ENCODE measurements around the gene PDE9A. TPM values are rescaled to one million over a fixed set of nuclear protein-coding genes. Genes with fewer than 3 reads are reported as not detected.
"Not testable (repeated sequence)": the region's sequence is repeated elsewhere in the genome, so short reads cannot be mapped to it uniquely, and the experiment has no call there.

PDE9A gene
- total RNA-seq, 3 donors from 2014 or later, result 0.90 to 4.7 (median 2.5) TPM

- H3K9me3 Mint-ChIP-seq; H3K36me3 Mint-ChIP-seq (ENCODE audit: insufficient read depth); H3K4me1 Mint-ChIP-seq (ENCODE audit: low read depth); DNase-seq; H3K4me3 Mint-ChIP-seq; H3K27me3 Mint-ChIP-seq (ENCODE audit: low read depth); ATAC-seq: not testable (repeated sequence)
These were observed 67.1 kb downstream of the PDE9A start for GRCh38 chr21:42720484-42720883.

GRCh38 chr21:42721341-42721824, 68.0 kb downstream of the PDE9A start:
- ATAC-seq (no peak), DNase-seq (no peak)
- Mint-ChIP-seq H3K4me3 (no peak overlapping the region), H3K4me1 (ENCODE audit: low read depth) (peaks cover 6% of the 10 kb centered on the region), H3K36me3 (ENCODE audit: insufficient read depth) (peaks cover 8% of the 10 kb centered on the region), H3K9me3 (no peaks in the 10 kb centered on the region), H3K27me3 (ENCODE audit: low read depth) (no peaks in the 10 kb centered on the region)

GRCh38 chr21:42722153-42722552, 68.7 kb downstream of the PDE9A start:
- DNase-seq, result no peak

GRCh38 chr21:42722808-42723473, 69.5 kb downstream of the PDE9A start:
- ATAC-seq, result no peak
- H3K9me3 Mint-ChIP-seq, result no peaks in the 10 kb centered on the region
- no peak for DNase-seq
- H3K27me3 Mint-ChIP-seq (ENCODE audit: low read depth), result no peaks in the 10 kb centered on the region
- H3K4me3 Mint-ChIP-seq, result no peak overlapping the region
- peaks cover 8% of the 10 kb centered on the region for H3K36me3 Mint-ChIP-seq (ENCODE audit: insufficient read depth)
- peaks cover 6% of the 10 kb centered on the region for H3K4me1 Mint-ChIP-seq (ENCODE audit: low read depth)

More at GRCh38 chr21:42722153-42722552, 68.7 kb downstream of the PDE9A start:
- no peak for ATAC-seq
- Mint-ChIP-seq H3K27me3 (ENCODE audit: low read depth) (no peaks in the 10 kb centered on the region), H3K4me3 (no peak overlapping the region), H3K36me3 (ENCODE audit: insufficient read depth) (peaks cover 8% of the 10 kb centered on the region), H3K4me1 (ENCODE audit: low read depth) (peaks cover 6% of the 10 kb centered on the region), H3K9me3 (no peaks in the 10 kb centered on the region)

- ATAC-seq (no peak), DNase-seq (no peak)
These were observed 71.0 kb downstream of the PDE9A start for GRCh38 chr21:42724226-42724920.

GRCh38 chr21:42725416-42725930, 72.1 kb downstream of the PDE9A start:
- H3K4me3 Mint-ChIP-seq, result no peak overlapping the region

More at GRCh38 chr21:42724226-42724920, 71.0 kb downstream of the PDE9A start:
- Mint-ChIP-seq H3K4me1 (ENCODE audit: low read depth) (peaks cover 6% of the 10 kb centered on the region), H3K27me3 (ENCODE audit: low read depth) (no peaks in the 10 kb centered on the region), H3K4me3 (no peak overlapping the region), H3K36me3 (ENCODE audit: insufficient read depth) (peaks cover 6% of the 10 kb centered on the region), H3K9me3 (peaks cover 5% of the 10 kb centered on the region)

GRCh38 chr21:42731264-42732032, 78.0 kb downstream of the PDE9A start:
- peaks cover 32% of the 10 kb centered on the region for H3K4me1 Mint-ChIP-seq (ENCODE audit: low read depth)
- peaks cover 11% of the 10 kb centered on the region for H3K36me3 Mint-ChIP-seq (ENCODE audit: insufficient read depth)
- peaks cover 9% of the 10 kb centered on the region for H3K9me3 Mint-ChIP-seq
- no peak overlapping the region for H3K4me3 Mint-ChIP-seq
- H3K27me3 Mint-ChIP-seq (ENCODE audit: low read depth), result no peaks in the 10 kb centered on the region
- ATAC-seq (no peak), DNase-seq (no peak)

More at GRCh38 chr21:42725416-42725930, 72.1 kb downstream of the PDE9A start:
- peaks cover 8% of the 10 kb centered on the region for H3K4me1 Mint-ChIP-seq (ENCODE audit: low read depth)
- peaks cover 9% of the 10 kb centered on the region for H3K9me3 Mint-ChIP-seq
- ATAC-seq (no peak), DNase-seq (no peak)
- peaks cover 9% of the 10 kb centered on the region for H3K36me3 Mint-ChIP-seq (ENCODE audit: insufficient read depth)
- no peaks in the 10 kb centered on the region for H3K27me3 Mint-ChIP-seq (ENCODE audit: low read depth)

GRCh38 chr21:42732033-42732410, 78.6 kb downstream of the PDE9A start:
- no peak for DNase-seq
- Mint-ChIP-seq H3K9me3 (peaks cover 9% of the 10 kb centered on the region), H3K4me1 (ENCODE audit: low read depth) (peaks cover 38% of the 10 kb centered on the region), H3K4me3 (no peak overlapping the region), H3K36me3 (ENCODE audit: insufficient read depth) (peaks cover 11% of the 10 kb centered on the region), H3K27me3 (ENCODE audit: low read depth) (no peaks in the 10 kb centered on the region)
- ATAC-seq, result no peak

- no peak overlapping the region for H3K4me3 Mint-ChIP-seq
- H3K9me3 Mint-ChIP-seq, result peaks cover 9% of the 10 kb centered on the region
- H3K27me3 Mint-ChIP-seq (ENCODE audit: low read depth), result no peaks in the 10 kb centered on the region
- ATAC-seq (no peak), DNase-seq (no peak)
- H3K36me3 Mint-ChIP-seq (ENCODE audit: insufficient read depth), result peaks cover 11% of the 10 kb centered on the region
- H3K4me1 Mint-ChIP-seq (ENCODE audit: low read depth), result peaks cover 49% of the 10 kb centered on the region
These were observed 79.7 kb downstream of the PDE9A start for GRCh38 chr21:42733037-42733627.

GRCh38 chr21:42733874-42734273, 80.5 kb downstream of the PDE9A start:
- no peaks in the 10 kb centered on the region for H3K27me3 Mint-ChIP-seq (ENCODE audit: low read depth)
- DNase-seq, result no peak
- H3K36me3 Mint-ChIP-seq (ENCODE audit: insufficient read depth), result peaks cover 11% of the 10 kb centered on the region
- H3K9me3 Mint-ChIP-seq, result peaks cover 9% of the 10 kb centered on the region
- H3K4me3 Mint-ChIP-seq, result no peak overlapping the region
- H3K4me1 Mint-ChIP-seq (ENCODE audit: low read depth), result peaks cover 56% of the 10 kb centered on the region
- no peak for ATAC-seq

GRCh38 chr21:42734323-42734971, 81.0 kb downstream of the PDE9A start:
- no peak for DNase-seq
- Mint-ChIP-seq H3K36me3 (ENCODE audit: insufficient read depth) (peaks cover 8% of the 10 kb centered on the region), H3K27me3 (ENCODE audit: low read depth) (no peaks in the 10 kb centered on the region), H3K4me1 (ENCODE audit: low read depth) (peaks cover 58% of the 10 kb centered on the region), H3K9me3 (peaks cover 4% of the 10 kb centered on the region), H3K4me3 (no peak overlapping the region)
- ATAC-seq, result no peak

GRCh38 chr21:42735061-42735460, 81.6 kb downstream of the PDE9A start:
- DNase-seq (no peak), ATAC-seq (no peak)
- Mint-ChIP-seq H3K4me3 (no peak overlapping the region), H3K4me1 (ENCODE audit: low read depth) (peaks cover 60% of the 10 kb centered on the region), H3K9me3 (no peaks in the 10 kb centered on the region), H3K27me3 (ENCODE audit: low read depth) (no peaks in the 10 kb centered on the region), H3K36me3 (ENCODE audit: insufficient read depth) (peaks cover 6% of the 10 kb centered on the region)

- H3K4me3 Mint-ChIP-seq, result no peak overlapping the region
- no peak for ATAC-seq
- H3K9me3 Mint-ChIP-seq, result no peaks in the 10 kb centered on the region
- peaks cover 60% of the 10 kb centered on the region for H3K4me1 Mint-ChIP-seq (ENCODE audit: low read depth)
- peaks cover 6% of the 10 kb centered on the region for H3K36me3 Mint-ChIP-seq (ENCODE audit: insufficient read depth)
- DNase-seq, result no peak
- H3K27me3 Mint-ChIP-seq (ENCODE audit: low read depth), result no peaks in the 10 kb centered on the region
These were observed 82.5 kb downstream of the PDE9A start for GRCh38 chr21:42735944-42736343.

Data from activated T-cell treated with anti-CD3 and anti-CD28 coated beads, Interleukin-2, amount 50 U/mL, for 4 hours (primary cell).